Posterior cingulate gyrus (tissue), 11 donors: ENCODE data around the gene PCDHGB6.
"Not testable (repeated sequence)": the region's sequence is repeated elsewhere in the genome, so short reads cannot be mapped to it uniquely, and the experiment has no call there.

Experiments
- DNase-seq, 10 donors: peaks; one replicate each; pipeline versions ENCODE4 v3.0.0 to v3.0.0-alpha.2; 2020 to 2021; ENCODE audit warnings: mixed read lengths in 3 of 10
- intact Hi-C: fragments of 100-400 bp; cut with DNase I; formaldehyde crosslinking; loops from one replicate; pipeline ENCODE4 v1.15.1; 2023

PCDHGB6 gene

DNA sequence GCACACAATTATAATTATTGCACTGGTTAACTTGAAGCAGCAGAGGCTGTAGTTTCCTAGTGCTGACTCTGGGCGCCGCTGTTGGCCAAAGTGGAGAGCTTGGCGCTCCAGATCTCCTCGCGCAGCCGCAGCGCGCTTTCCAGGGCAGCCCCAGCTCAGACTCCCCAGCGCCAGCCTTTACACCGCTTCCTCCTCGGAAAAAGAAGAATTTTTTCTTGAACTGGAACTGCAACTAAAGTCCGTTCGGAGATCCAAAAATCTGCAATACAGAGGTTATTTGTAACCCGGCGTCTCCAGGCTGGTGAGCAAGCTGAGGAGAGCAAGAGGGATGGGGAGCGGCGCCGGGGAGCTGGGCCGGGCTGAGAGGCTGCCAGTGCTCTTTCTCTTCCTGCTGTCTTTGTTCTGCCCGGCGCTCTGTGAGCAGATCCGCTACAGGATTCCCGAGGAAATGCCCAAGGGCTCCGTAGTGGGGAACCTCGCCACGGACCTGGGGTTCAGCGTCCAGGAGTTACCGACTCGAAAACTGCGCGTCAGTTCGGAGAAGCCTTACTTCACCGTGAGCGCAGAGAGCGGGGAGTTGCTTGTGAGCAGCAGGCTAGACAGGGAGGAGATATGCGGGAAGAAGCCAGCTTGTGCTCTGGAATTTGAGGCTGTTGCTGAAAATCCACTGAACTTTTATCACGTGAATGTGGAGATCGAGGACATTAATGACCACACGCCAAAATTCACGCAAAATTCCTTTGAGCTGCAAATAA, 20.1 kb upstream of the PCDHGB6 start, which contains the start of gene PCDHGB4:
Gene PCDHGB4 (plus strand): TSS at position 142 of the 755 bp plus-strand sequence. CDS start 187 bp downstream, at position 329.
- peak in 1 of 10 donors; percentile 63 for DNase-seq
- intact Hi-C loops: not testable (repeated sequence)

DNA sequence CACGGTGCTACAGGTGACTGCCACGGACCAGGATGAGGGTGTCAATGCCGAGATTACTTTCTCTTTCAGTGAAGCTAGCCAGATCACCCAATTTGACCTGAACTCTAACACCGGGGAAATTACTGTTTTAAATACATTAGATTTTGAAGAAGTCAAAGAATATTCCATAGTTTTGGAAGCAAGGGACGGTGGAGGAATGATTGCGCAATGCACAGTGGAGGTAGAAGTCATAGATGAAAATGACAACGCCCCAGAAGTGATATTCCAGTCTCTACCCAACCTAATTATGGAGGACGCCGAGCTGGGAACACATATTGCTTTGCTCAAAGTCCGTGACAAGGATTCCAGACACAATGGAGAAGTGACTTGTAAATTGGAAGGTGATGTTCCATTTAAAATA, 19.2 kb upstream of the PCDHGB6 start:
- intact Hi-C loops: no loop called here
- no peak for DNase-seq

GRCh38 chr5:141389153-141390042, 18.4 kb upstream of the PCDHGB6 start:
- intact Hi-C loops: no loop called here
- DNase-seq: peak in 1 of 10 donors; percentile 80

GRCh38 chr5:141392429-141393198, 15.2 kb upstream of the PCDHGB6 start, which contains the start of gene PCDHGA8:
Gene PCDHGA8 (plus strand): TSS chr5:141392633. CDS start chr5:141392814, 181 bp downstream.
- no peak for DNase-seq
- intact Hi-C loops: no loop called here

- intact Hi-C loops: no loop called here
- DNase-seq: no peak
Measured at GRCh38 chr5:141393267-141393666, 14.6 kb upstream of the PCDHGB6 start.

DNA sequence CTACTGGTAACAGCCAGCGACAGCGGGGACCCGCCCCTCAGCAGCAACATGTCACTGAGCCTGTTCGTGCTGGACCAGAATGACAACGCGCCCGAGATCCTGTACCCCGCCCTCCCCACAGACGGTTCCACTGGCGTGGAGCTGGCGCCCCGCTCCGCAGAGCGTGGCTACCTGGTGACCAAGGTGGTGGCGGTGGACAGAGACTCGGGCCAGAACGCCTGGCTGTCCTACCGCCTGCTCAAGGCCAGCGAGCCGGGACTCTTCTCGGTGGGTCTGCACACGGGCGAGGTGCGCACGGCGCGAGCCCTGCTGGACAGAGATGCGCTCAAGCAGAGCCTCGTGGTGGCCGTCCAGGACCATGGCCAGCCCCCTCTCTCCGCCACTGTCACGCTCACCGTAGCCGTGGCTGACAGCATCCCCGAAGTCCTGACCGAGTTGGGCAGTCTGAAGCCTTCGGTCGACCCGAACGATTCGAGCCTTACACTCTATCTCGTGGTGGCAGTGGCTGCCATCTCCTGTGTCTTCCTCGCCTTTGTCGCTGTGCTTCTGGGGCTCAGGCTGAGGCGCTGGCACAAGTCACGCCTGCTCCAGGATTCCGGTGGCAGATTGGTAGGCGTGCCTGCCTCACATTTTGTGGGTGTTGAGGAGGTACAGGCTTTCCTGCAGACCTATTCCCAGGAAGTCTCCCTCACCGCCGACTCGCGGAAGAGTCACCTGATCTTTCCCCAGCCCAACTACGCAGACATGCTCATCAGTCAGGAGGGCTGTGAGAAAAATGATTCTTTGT, 13.2 kb upstream of the PCDHGB6 start:
- peak in 1 of 10 donors; percentile 66 for DNase-seq
- intact Hi-C loops: not testable (repeated sequence)

DNA sequence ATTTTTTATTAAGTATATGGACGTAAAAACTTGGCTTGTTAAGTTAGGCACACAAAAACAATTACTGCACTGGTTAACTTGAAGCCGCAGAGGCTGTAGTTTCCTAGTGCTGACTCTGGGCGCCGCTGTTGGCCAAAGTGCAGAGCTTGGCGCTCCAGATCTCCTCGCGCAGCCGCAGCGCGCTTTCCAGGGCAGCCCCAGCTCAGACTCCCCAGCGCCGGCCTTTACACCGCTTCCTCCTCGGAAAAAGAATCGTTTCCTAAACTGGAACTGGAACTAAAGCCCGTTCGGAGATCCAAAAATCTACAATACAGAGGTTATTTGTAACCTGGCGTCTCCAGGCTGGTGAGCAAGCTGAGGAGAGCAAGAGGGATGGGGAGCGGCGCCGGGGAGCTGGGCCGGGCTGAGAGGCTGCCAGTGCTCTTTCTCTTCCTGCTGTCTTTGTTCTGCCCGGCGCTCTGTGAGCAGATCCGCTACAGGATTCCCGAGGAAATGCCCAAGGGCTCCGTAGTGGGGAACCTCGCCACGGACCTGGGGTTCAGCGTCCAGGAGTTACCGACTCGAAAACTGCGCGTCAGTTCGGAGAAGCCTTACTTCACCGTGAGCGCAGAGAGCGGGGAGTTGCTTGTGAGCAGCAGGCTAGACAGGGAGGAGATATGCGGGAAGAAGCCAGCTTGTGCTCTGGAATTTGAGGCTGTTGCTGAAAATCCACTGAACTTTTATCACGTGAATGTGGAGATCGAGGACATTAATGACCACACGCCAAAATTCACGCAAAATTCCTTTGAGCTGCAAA, 9.9 kb upstream of the PCDHGB6 start, which contains the start of gene PCDHGB5:
Gene PCDHGB5 (plus strand): TSS at position 192 of the 796 bp plus-strand sequence. CDS start 181 bp downstream, at position 373.
- DNase-seq, intact Hi-C loops: not testable (repeated sequence)

DNA sequence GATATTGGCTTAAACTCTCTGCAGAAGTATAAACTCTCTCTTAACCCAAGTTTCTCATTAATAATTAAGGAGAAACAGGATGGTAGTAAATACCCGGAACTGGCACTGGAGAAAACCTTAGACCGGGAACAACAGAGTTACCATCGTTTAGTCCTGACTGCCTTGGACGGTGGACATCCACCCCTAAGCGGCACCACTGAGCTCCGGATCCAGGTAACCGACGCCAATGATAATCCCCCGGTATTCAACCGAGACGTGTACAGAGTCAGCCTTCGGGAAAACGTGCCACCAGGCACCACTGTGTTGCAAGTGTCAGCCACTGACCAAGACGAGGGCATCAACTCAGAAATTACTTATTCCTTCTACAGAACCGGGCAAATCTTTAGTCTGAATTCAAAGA, 9.2 kb upstream of the PCDHGB6 start:
- intact Hi-C loops: no loop called here

DNA sequence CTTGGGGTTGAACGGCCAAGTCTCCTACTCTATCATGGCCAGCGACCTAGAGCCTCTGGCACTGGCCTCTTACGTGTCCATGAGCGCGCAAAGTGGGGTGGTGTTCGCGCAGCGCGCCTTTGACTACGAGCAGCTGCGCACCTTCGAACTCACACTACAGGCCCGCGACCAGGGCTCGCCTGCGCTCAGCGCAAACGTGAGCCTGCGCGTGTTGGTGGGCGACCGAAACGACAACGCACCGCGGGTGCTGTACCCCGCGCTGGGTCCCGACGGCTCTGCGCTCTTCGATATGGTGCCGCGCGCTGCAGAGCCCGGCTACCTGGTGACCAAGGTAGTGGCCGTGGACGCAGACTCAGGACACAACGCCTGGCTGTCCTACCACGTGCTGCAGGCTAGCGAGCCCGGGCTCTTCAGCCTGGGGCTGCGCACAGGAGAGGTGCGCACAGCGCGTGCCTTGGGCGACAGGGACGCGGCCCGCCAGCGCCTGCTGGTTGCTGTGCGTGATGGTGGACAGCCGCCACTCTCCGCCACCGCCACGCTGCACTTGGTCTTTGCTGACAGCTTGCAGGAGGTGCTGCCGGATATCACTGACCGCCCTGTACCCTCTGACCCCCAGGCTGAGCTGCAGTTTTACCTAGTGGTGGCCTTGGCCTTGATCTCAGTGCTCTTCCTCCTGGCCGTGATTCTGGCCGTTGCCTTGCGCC, 8.1 kb upstream of the PCDHGB6 start:
- intact Hi-C loops: no loop called here
- DNase-seq: peak in 2 of 10 donors; percentile 51 to 71

More for the DNA sequence above, 9.2 kb upstream of the PCDHGB6 start:
- DNase-seq: no peak

DNA sequence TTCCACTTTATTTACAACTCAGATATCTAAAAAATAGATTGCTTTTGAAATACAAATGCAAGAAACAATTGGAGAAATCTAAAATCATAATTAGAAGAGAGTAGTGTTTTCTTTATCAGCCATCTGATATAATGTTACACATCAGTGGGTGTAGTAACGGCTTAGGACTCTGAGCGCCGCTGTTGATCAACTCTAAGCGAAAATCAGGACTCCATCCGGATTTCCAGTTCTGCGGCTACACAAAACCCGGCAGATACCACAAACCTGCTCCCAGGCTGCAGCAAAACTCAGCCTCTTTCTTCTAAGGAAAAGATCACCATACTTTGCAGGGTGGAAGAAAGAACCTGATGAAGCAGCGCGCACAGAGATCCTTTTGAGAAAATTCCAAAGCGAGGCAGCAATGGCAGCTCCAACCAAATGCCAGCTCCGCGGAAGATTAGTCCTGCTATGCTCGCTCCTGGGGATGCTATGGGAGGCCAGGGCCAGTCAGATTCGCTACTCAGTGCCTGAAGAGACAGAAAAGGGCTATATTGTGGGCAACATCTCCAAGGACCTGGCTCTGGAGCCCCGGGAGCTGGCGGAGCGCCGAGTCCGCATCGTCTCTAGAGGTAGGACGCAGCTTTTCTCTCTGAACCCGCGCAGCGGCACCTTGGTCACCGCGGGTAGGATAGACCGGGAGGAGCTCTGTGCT, 5.1 kb upstream of the PCDHGB6 start, which contains the start of gene PCDHGA9:
Gene PCDHGA9 (plus strand): TSS at position 226 of the 691 bp plus-strand sequence. CDS start 175 bp downstream, at position 401.
- intact Hi-C loops: no loop called here
- DNase-seq: peak in 4 of 10 donors; percentile 22 to 72 (median 50)

- DNase-seq: peak in 1 of 10 donors; percentile 72
- intact Hi-C loops: no loop called here
Measured at GRCh38 chr5:141403387-141403786, 4.4 kb upstream of the PCDHGB6 start.

GRCh38 chr5:141409598-141410306, 1.9 kb downstream of the PCDHGB6 start:
- intact Hi-C loops: no loop called here
- peak in 2 of 10 donors; percentile 43 to 73 for DNase-seq

- intact Hi-C loops: no loop called here
- DNase-seq: no peak
Measured at GRCh38 chr5:141411575-141411974, 3.8 kb downstream of the PCDHGB6 start.

- intact Hi-C loops: no loop called here
- DNase-seq: peak in 3 of 10 donors; percentile 6 to 75 (median 73)
Measured at GRCh38 chr5:141412854-141413539, 5.2 kb downstream of the PCDHGB6 start, which contains the start of gene PCDHGA10. Gene PCDHGA10 (plus strand): TSS chr5:141412987. CDS start chr5:141413176, 189 bp downstream.

GRCh38 chr5:141413540-141414069, 5.8 kb downstream of the PCDHGB6 start:
- intact Hi-C loops: no loop called here
- peak in 2 of 10 donors; percentile 40 to 49 for DNase-seq
